Glutamatergic neuron (in vitro differentiated cells): ENCODE results near the gene SELENOV. TPM values are rescaled to one million over a fixed set of nuclear protein-coding genes. Genes with fewer than 3 reads are reported as not detected.

Experiments used
- DNase-seq: peaks from one replicate; pipeline ENCODE4 v3.0.0; 2022
- H3K27ac Mint-ChIP-seq: one replicate; pipeline ENCODE4 v1.8.0; 2020; ENCODE audit warnings: mild to moderate bottlenecking, mixed read lengths, inconsistent platforms; ENCODE audit not compliant: unreplicated experiment
- H3K27me3 Mint-ChIP-seq: one replicate; pipeline ENCODE4 v1.8.0; 2020; ENCODE audit warnings: mild to moderate bottlenecking, moderate library complexity, mixed read lengths, inconsistent platforms; ENCODE audit not compliant: unreplicated experiment
- H3K36me3 Mint-ChIP-seq: one replicate; pipeline ENCODE4 v1.8.0; 2020; ENCODE audit warnings: mild to moderate bottlenecking, mixed read lengths, inconsistent platforms; ENCODE audit not compliant: unreplicated experiment
- H3K4me1 Mint-ChIP-seq: one replicate; pipeline ENCODE4 v1.8.0; 2020; ENCODE audit warnings: mild to moderate bottlenecking, low read depth, mixed read lengths, inconsistent platforms; ENCODE audit not compliant: unreplicated experiment
- H3K4me3 Mint-ChIP-seq: one replicate; pipeline ENCODE4 v1.8.0; 2020; ENCODE audit warnings: mild to moderate bottlenecking, mixed read lengths, inconsistent platforms; ENCODE audit not compliant: unreplicated experiment
- H3K9me3 Mint-ChIP-seq: one replicate; pipeline ENCODE4 v1.8.0; 2020; ENCODE audit warnings: mild to moderate bottlenecking, moderate library complexity, mixed read lengths, inconsistent platforms; ENCODE audit not compliant: unreplicated experiment
- CTCF ChIP-seq: fragments of 200-600 bp; sonication (generic); IDR thresholded peaks from one replicate; pipeline ENCODE4 v1.5.0; 2021; ENCODE audit not compliant: partially characterized antibody, unreplicated experiment
- total RNA-seq: library from RNA; stranded (reverse); fragmentation: NEBNext Ultra II Directional; extraction: Animal tissue kit (Norgen Biotek cat#: 25700); gene quantifications from one replicate; pipeline ENCODE4 v1.2.1, GENCODE V29; 2021; ENCODE audit not compliant: unreplicated experiment

Gene SELENOV
- total RNA-seq, 1 donor from 2014 or later = 9.9 TPM

GRCh38 chr19:39553082-39553652, 38.2 kb downstream of the SELENOV start:
- no peaks in the 10 kb centered on the region for H3K9me3 Mint-ChIP-seq
- DNase-seq = no peak
- H3K27ac Mint-ChIP-seq = no peak overlapping the region
- no peaks in the 10 kb centered on the region for H3K4me1 Mint-ChIP-seq
- H3K36me3 Mint-ChIP-seq = no peaks in the 10 kb centered on the region
- TF ChIP-seq CTCF = no peak
- no peak overlapping the region for H3K4me3 Mint-ChIP-seq
- peaks cover 3% of the 10 kb centered on the region for H3K27me3 Mint-ChIP-seq

- Mint-ChIP-seq H3K4me3 (no peak overlapping the region), H3K4me1 (no peaks in the 10 kb centered on the region), H3K27ac (no peak overlapping the region), H3K27me3 (peaks cover 3% of the 10 kb centered on the region), H3K9me3 (no peaks in the 10 kb centered on the region), H3K36me3 (no peaks in the 10 kb centered on the region)
- TF ChIP-seq CTCF = no peak
- no peak for DNase-seq
Measured at GRCh38 chr19:39554701-39555311, 39.9 kb downstream of the SELENOV start.

DNA sequence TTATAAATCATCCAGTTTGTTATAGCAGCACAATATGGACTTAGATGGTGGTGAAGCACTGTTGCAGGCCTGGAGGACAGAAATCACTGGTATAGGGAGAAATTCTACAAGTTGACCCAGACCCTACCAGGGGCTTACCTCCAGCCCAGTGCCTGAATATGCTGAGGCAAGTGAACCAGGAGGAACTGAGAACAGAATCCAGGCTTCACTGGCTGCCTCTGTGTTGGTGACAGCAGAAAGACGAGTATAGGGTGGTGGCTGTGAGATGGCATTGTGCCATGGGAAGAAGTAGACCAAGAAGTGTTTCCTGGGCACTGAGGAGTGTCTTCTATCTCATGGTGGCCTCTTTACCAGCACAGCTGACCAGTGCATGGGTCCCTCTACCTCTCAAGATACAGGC, 40.9 kb downstream of the SELENOV start:
- Mint-ChIP-seq H3K27me3 (peaks cover 3% of the 10 kb centered on the region), H3K4me3 (no peak overlapping the region), H3K27ac (no peak overlapping the region)

GRCh38 chr19:39557811-39558623, 43.1 kb downstream of the SELENOV start:
- no peaks in the 10 kb centered on the region for H3K9me3 Mint-ChIP-seq
- no peak overlapping the region for H3K27ac Mint-ChIP-seq
- peaks cover 3% of the 10 kb centered on the region for H3K27me3 Mint-ChIP-seq
- H3K36me3 Mint-ChIP-seq = no peaks in the 10 kb centered on the region
- H3K4me3 Mint-ChIP-seq = no peak overlapping the region
- TF ChIP-seq CTCF = no peak
- no peak for DNase-seq
- H3K4me1 Mint-ChIP-seq = no peaks in the 10 kb centered on the region

More for the DNA sequence above, 40.9 kb downstream of the SELENOV start:
- no peaks in the 10 kb centered on the region for H3K36me3 Mint-ChIP-seq
- TF ChIP-seq CTCF = no peak
- DNase-seq = no peak
- no peaks in the 10 kb centered on the region for H3K4me1 Mint-ChIP-seq
- H3K9me3 Mint-ChIP-seq = no peaks in the 10 kb centered on the region
